HepG2 (cell line): Measurements from ENCODE around the gene TECPR1. TPM values are rescaled to one million over a fixed set of nuclear protein-coding genes. Genes with fewer than 3 reads are reported as not detected.
A peak's percentile ranks its signal among the peaks of the same experiment; 100 is the strongest.

Source experiments
- AGO2 ChIP-seq: fragments of 200-400 bp; formaldehyde crosslinking; optimal IDR thresholded peaks from 2 replicates; pipeline ENCODE3; 2017; ENCODE audit warnings: mild to moderate bottlenecking, low read depth, low read length, moderate library complexity
- ARNT ChIP-seq: fragments of 450-650 bp; IDR thresholded peaks from 2 replicates; pipeline ENCODE4 v1.6.1; 2017
- BORCS8-MEF2B ChIP-seq: sonication (generic); formaldehyde crosslinking; IDR thresholded peaks from 2 replicates; pipeline ENCODE4 v1.8.0; 2022; ENCODE audit warnings: mild to moderate bottlenecking, missing genetic modification reagents
- NR2F1 ChIP-seq, 2 experiments: fragments of 450-650 bp in 1 of 2; formaldehyde crosslinking in 1 of 2; IDR thresholded peaks; 2 replicates each; pipeline versions ENCODE4 v1.5.0 to v1.6.1; 2016 to 2020; ENCODE audit warnings: mild to moderate bottlenecking in 1 of 2, missing compliant biosample characterization in 1 of 2, missing genetic modification reagents in 1 of 2, moderate library complexity in 1 of 2
- SYNCRIP ChIP-seq: fragments of 200-400 bp; formaldehyde crosslinking; IDR thresholded peaks from 2 replicates; pipeline ENCODE4 v1.6.1; 2018; ENCODE audit warnings: mild to moderate bottlenecking, low read depth, low read length; ENCODE audit not compliant: insufficient read depth
- ZBTB1 ChIP-seq: sonication (generic); formaldehyde crosslinking; IDR thresholded peaks from 2 replicates; pipeline ENCODE4 v1.4.0; 2020; ENCODE audit warnings: missing genetic modification reagents, borderline replicate concordance
- ZFP36L2 ChIP-seq: sonication (generic); formaldehyde crosslinking; IDR thresholded peaks from 2 replicates; pipeline ENCODE4 v1.4.0; 2020; ENCODE audit warnings: missing genetic modification reagents
- ZFP41 ChIP-seq: sonication (generic); formaldehyde crosslinking; IDR thresholded peaks from 2 replicates; pipeline ENCODE4 v1.4.0; 2020; ENCODE audit warnings: mild to moderate bottlenecking, missing genetic modification reagents, borderline replicate concordance
- ZNF121 ChIP-seq: sonication (generic); formaldehyde crosslinking; IDR thresholded peaks from 2 replicates; pipeline ENCODE4 v1.5.0; 2020; ENCODE audit warnings: mild to moderate bottlenecking, missing genetic modification reagents
- ZNF124 ChIP-seq: sonication (generic); formaldehyde crosslinking; IDR thresholded peaks from 2 replicates; pipeline ENCODE4 v1.4.0; 2020; ENCODE audit warnings: missing genetic modification reagents
- ZNF549 ChIP-seq: sonication (generic); formaldehyde crosslinking; IDR thresholded peaks from 2 replicates; pipeline ENCODE4 v1.5.0; 2020; ENCODE audit warnings: missing genetic modification reagents
- ZNF644 ChIP-seq: IDR thresholded peaks from 2 replicates; pipeline ENCODE4 v1.6.1; 2016; ENCODE audit warnings: low read depth
- ZNF746 ChIP-seq: sonication (generic); formaldehyde crosslinking; IDR thresholded peaks from 2 replicates; pipeline ENCODE4 v1.8.0; 2022; ENCODE audit warnings: mild to moderate bottlenecking, missing genetic modification reagents
- polyA plus RNA-seq, 8 experiments: library from polyadenylated mRNA; depleted of rRNA in 3 of 8; stranded (reverse) in 7 of 8; unstranded in 1 of 8; fragments of >200 nt; fragmentation: Illumina TruSeq in 4 of 8; extraction: Trizol in 4 of 8; gene quantifications; 2 replicates each; pipeline versions ENCODE4 v1.2.1 to v1.2.3, GENCODE V29; 2011 to 2016; ENCODE audit warnings: low read depth in 4 of 8, missing spikeins in 1 of 8, mixed read lengths in 1 of 8; ENCODE audit not compliant: insufficient read depth in 1 of 8
- total RNA-seq, 5 experiments: library from RNA; depleted of rRNA; stranded (reverse); fragments of >200 nt; fragmentation: Illumina TruSeq; extraction: Trizol; gene quantifications; 2 replicates each; pipeline ENCODE4 v1.2.3, GENCODE V29; 2016; ENCODE audit warnings: low read depth in 1 of 5
- TF ChIP-seq, protein P1 (sequence below): sonication (generic); formaldehyde crosslinking; IDR thresholded peaks from 2 replicates; pipeline ENCODE4 v1.4.0; 2020; ENCODE audit warnings: low read depth, mild to moderate bottlenecking, missing genetic modification reagents
- TF ChIP-seq, protein P2 (sequence below): IDR thresholded peaks from 2 replicates; pipeline ENCODE4 v1.6.1; 2016; ENCODE audit warnings: low read depth, missing genetic modification reagents, missing compliant biosample characterization
- TF ChIP-seq, protein P3 (sequence below): sonication (generic); formaldehyde crosslinking; IDR thresholded peaks from 2 replicates; pipeline ENCODE4 v1.5.0; 2020; ENCODE audit warnings: missing genetic modification reagents, mild to moderate bottlenecking, borderline replicate concordance
- TF ChIP-seq, protein P4 (sequence below): sonication (generic); formaldehyde crosslinking; IDR thresholded peaks from 2 replicates; pipeline ENCODE4 v1.4.0; 2020; ENCODE audit warnings: missing genetic modification reagents
- TF ChIP-seq, protein P5 (sequence below): sonication (generic); formaldehyde crosslinking; IDR thresholded peaks from 2 replicates; pipeline ENCODE4 v1.9.0; 2022; ENCODE audit warnings: missing genetic modification reagents, mild to moderate bottlenecking, borderline replicate concordance

The TECPR1 gene
- total and polyA plus RNA-seq, 2 of the 13 experiments (the other 11 are each of a cell fraction or from before 2014, with no cell fraction given) = 2.3 to 6.3 TPM

DNA sequence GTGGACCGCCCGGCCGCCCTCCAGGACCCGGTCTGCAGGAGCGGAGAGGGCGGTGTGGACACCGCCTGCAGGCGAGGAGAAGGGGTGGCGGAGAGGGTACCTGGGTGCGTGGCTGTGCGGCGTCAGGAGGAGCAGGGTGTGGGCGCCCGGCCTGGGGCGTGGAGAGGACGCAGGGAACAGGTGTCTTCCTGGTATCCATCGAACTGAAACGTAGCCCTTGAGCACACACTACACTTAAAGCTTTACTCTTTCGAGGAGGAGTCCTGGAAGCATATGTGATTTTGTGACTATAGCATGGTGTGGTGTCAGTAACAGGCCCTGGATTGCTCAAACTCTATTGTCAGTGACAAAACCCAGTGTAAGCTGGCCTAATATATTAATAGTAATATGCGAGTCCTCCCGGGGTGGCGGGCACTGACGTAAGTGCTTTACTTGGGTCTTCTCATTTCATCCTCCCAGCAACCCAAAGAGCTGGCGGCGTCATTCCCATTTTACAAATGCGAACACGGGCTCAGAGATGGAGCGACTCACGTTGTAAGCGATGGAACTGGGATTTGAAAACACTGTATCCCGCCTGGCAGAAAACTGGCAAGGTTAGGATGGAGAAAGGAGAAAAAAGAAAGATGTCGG lies 508 bp upstream of the TECPR1 start (continued):
- TF ChIP-seq, protein P1, sequence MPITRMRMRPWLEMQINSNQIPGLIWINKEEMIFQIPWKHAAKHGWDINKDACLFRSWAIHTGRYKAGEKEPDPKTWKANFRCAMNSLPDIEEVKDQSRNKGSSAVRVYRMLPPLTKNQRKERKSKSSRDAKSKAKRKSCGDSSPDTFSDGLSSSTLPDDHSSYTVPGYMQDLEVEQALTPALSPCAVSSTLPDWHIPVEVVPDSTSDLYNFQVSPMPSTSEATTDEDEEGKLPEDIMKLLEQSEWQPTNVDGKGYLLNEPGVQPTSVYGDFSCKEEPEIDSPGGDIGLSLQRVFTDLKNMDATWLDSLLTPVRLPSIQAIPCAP (CRISPR knock-in tag) = no peak
- TF ChIP-seq SYNCRIP = no peak
- TF ChIP-seq ZNF644 (CRISPR knock-in tag) = no peak
- no peak for TF ChIP-seq ZNF746 (CRISPR knock-in tag)
- no peak for TF ChIP-seq ZFP41 (CRISPR knock-in tag)
- TF ChIP-seq ZNF549 (CRISPR knock-in tag) = no peak
- no peak for TF ChIP-seq ZFP36L2 (CRISPR knock-in tag)
- TF ChIP-seq ZBTB1 (CRISPR knock-in tag) = no peak
- TF ChIP-seq, protein P2, sequence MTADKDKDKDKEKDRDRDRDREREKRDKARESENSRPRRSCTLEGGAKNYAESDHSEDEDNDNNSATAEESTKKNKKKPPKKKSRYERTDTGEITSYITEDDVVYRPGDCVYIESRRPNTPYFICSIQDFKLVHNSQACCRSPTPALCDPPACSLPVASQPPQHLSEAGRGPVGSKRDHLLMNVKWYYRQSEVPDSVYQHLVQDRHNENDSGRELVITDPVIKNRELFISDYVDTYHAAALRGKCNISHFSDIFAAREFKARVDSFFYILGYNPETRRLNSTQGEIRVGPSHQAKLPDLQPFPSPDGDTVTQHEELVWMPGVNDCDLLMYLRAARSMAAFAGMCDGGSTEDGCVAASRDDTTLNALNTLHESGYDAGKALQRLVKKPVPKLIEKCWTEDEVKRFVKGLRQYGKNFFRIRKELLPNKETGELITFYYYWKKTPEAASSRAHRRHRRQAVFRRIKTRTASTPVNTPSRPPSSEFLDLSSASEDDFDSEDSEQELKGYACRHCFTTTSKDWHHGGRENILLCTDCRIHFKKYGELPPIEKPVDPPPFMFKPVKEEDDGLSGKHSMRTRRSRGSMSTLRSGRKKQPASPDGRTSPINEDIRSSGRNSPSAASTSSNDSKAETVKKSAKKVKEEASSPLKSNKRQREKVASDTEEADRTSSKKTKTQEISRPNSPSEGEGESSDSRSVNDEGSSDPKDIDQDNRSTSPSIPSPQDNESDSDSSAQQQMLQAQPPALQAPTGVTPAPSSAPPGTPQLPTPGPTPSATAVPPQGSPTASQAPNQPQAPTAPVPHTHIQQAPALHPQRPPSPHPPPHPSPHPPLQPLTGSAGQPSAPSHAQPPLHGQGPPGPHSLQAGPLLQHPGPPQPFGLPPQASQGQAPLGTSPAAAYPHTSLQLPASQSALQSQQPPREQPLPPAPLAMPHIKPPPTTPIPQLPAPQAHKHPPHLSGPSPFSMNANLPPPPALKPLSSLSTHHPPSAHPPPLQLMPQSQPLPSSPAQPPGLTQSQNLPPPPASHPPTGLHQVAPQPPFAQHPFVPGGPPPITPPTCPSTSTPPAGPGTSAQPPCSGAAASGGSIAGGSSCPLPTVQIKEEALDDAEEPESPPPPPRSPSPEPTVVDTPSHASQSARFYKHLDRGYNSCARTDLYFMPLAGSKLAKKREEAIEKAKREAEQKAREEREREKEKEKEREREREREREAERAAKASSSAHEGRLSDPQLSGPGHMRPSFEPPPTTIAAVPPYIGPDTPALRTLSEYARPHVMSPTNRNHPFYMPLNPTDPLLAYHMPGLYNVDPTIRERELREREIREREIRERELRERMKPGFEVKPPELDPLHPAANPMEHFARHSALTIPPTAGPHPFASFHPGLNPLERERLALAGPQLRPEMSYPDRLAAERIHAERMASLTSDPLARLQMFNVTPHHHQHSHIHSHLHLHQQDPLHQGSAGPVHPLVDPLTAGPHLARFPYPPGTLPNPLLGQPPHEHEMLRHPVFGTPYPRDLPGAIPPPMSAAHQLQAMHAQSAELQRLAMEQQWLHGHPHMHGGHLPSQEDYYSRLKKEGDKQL (CRISPR knock-in tag) = no peak
- TF ChIP-seq AGO2 = peak; percentile 33
- no peak for TF ChIP-seq ZNF124 (CRISPR knock-in tag)
- TF ChIP-seq, protein P3, sequence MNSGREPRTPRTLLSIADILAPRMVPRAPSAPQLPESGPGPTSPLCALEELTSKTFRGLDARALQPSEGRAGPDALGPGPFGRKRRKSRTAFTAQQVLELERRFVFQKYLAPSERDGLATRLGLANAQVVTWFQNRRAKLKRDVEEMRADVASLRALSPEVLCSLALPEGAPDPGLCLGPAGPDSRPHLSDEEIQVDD = no peak
- TF ChIP-seq NR2F1 (CRISPR knock-in tag; IDR thresholded peaks at IDR 0.05) = peak in 1 of 2 experiments; percentile 2; a peak in 1 of 4 replicates
- TF ChIP-seq, protein P4, sequence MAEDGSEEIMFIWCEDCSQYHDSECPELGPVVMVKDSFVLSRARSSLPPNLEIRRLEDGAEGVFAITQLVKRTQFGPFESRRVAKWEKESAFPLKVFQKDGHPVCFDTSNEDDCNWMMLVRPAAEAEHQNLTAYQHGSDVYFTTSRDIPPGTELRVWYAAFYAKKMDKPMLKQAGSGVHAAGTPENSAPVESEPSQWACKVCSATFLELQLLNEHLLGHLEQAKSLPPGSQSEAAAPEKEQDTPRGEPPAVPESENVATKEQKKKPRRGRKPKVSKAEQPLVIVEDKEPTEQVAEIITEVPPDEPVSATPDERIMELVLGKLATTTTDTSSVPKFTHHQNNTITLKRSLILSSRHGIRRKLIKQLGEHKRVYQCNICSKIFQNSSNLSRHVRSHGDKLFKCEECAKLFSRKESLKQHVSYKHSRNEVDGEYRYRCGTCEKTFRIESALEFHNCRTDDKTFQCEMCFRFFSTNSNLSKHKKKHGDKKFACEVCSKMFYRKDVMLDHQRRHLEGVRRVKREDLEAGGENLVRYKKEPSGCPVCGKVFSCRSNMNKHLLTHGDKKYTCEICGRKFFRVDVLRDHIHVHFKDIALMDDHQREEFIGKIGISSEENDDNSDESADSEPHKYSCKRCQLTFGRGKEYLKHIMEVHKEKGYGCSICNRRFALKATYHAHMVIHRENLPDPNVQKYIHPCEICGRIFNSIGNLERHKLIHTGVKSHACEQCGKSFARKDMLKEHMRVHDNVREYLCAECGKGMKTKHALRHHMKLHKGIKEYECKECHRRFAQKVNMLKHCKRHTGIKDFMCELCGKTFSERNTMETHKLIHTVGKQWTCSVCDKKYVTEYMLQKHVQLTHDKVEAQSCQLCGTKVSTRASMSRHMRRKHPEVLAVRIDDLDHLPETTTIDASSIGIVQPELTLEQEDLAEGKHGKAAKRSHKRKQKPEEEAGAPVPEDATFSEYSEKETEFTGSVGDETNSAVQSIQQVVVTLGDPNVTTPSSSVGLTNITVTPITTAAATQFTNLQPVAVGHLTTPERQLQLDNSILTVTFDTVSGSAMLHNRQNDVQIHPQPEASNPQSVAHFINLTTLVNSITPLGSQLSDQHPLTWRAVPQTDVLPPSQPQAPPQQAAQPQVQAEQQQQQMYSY (CRISPR knock-in tag) = no peak
- TF ChIP-seq, protein P5, sequence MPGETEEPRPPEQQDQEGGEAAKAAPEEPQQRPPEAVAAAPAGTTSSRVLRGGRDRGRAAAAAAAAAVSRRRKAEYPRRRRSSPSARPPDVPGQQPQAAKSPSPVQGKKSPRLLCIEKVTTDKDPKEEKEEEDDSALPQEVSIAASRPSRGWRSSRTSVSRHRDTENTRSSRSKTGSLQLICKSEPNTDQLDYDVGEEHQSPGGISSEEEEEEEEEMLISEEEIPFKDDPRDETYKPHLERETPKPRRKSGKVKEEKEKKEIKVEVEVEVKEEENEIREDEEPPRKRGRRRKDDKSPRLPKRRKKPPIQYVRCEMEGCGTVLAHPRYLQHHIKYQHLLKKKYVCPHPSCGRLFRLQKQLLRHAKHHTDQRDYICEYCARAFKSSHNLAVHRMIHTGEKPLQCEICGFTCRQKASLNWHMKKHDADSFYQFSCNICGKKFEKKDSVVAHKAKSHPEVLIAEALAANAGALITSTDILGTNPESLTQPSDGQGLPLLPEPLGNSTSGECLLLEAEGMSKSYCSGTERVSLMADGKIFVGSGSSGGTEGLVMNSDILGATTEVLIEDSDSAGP (CRISPR knock-in tag) = peak; percentile 68; the same call in 1 of the 2 replicates
- TF ChIP-seq BORCS8-MEF2B (CRISPR knock-in tag) = peak; percentile 73; the same call in 1 of the 2 replicates
- no peak for TF ChIP-seq ARNT
- no peak for TF ChIP-seq ZNF121 (CRISPR knock-in tag)
